Measurements from ENCODE around the gene COL4A3. TPM values are rescaled to one million over a fixed set of nuclear protein-coding genes. Genes with fewer than 3 reads are reported as not detected.

Gene COL4A3
- total RNA-seq, 1 donor from 2014 or later: 16.0 TPM

DNA sequence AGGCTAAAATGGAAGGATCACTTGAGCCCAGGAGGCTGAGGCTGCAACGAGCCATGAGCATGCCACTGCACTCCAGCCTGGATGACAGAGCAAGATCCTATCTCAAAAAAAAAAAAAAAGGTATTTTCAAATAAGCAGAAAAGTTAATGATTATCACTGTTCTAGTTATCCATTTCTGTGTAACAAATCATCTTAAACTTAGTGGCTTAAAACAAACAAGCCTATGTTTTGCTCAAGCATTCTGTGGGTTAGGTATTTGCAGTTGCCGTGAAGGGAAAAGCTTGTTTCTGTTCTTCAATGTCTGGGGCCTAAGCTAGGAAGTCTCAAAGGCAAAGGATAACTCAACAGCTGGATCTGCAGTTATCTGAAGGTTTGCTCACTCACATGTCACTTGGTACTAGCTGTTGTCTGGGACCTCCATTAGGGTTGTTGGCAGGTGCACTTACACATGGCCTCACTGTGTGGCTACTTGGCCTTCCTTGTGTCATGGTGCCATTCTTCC is 174.7 kb downstream of the COL4A3 start:
- DNase-seq (ENCODE audit: low spot score): no peak

- no peak for DNase-seq (ENCODE audit: low spot score)
Measured at GRCh38 chr2:227340106-227340505, 175.7 kb downstream of the COL4A3 start.

DNA sequence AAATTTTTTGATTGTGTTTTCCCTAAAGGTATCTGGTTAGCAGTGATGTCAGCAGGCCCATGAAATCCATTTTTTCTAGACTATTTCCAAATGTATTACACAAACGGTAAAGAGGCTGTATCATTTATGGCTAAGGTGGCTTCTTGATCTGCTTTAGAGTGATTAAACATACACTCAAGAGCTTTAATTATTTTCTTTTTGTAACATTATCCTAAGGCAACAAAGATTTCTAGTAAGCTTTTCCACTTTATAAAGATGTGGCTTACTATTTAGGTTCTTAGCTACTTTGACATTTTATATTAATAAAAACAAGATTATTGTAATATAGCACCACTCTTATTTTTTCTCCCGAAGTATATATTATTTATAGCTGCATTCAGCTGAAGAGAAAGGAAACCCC is 177.1 kb downstream of the COL4A3 start:
- no peak for DNase-seq (ENCODE audit: low spot score)

- DNase-seq (ENCODE audit: low spot score): no peak
Measured at GRCh38 chr2:227344231-227344630, 179.8 kb downstream of the COL4A3 start.

DNA sequence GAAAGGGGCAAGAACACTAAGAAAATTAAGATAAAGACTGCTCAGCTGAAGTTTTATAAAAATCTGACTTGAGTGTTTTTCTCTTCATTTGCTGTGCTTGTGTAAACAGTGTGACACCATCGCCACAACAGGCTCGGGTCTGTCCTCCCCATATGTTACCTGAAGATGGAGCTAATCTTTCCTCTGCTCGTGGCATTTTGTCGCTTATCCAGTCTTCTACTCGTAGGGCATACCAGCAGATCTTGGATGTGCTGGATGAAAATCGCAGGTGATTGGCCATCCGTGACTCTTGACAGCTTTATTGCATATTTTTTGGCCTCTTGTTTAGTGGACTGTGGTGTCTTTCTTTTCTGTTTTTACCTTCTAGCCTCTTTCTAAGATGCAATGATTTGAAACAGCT is 182.7 kb downstream of the COL4A3 start:
- no peak for DNase-seq (ENCODE audit: low spot score)

DNA sequence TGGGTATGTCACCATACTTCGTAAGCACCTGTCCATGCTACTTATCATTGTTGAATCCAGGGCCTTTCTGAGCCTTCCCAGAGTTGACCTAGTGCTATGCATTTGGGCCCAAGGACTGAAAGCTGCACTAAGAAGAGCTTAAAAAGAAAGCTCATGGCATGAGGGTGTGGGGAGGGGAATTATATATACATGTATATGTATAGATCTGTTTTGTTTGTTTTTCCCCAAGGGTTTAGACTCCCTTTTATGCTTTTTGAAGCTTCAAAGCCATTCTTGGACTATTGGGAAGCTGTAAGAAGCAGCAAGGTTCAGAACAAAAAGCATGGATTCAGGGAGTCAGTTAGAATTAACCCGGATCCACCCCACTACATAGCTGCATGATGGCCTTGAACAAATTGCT is 183.9 kb downstream of the COL4A3 start:
- DNase-seq (ENCODE audit: low spot score): no peak

DNA sequence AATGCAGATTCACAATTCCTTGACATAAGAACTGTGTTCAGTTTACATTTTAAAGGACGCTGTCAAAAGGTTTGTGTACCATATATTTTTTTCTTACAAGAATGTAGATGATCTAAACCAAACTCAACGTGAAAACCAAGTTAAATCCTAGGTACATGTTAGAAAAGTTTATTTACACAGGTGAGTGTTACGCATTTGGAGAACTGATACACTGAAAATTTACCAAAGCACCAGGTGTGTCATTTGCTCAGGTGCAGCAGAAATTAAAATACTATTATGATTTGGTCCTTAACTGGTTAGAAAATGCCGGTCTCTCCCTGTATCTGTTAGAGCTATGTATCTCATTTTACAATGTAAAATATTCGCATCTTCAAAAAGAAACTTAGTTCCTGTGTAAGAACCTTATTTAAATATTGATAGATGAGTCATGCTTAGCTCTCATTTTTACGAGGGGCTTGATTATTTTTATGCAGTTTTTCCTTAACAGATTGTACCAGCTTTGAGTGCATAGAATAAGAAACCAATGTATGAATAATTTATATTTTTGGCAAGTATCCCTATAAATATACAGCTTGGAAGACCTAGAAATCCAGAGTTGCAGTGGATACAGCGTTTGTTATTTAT is 185.7 kb downstream of the COL4A3 start:
- no peak for DNase-seq (ENCODE audit: low spot score)

- DNase-seq (ENCODE audit: low spot score): no peak
Measured at GRCh38 chr2:227351639-227352038, 187.2 kb downstream of the COL4A3 start.

GRCh38 chr2:227360351-227360750 is 195.9 kb downstream of the COL4A3 start:
- DNase-seq (ENCODE audit: low spot score): no peak

- DNase-seq (ENCODE audit: low spot score): no peak
Measured at GRCh38 chr2:227363756-227364155, 199.3 kb downstream of the COL4A3 start.

Other genes with a start within 250 kb of the COL4A3 start
- gene COL4A4, start 419 bp upstream of the COL4A3 start, total RNA-seq: 30.4 TPM
- gene MFF, start 160.6 kb downstream of the COL4A3 start, total RNA-seq: 70.8 TPM
- gene TM4SF20, start 214.7 kb downstream of the COL4A3 start, total RNA-seq: not detected
- not detected for gene SCYGR1, start 223.3 kb downstream of the COL4A3 start, total RNA-seq